Memory B cell (primary cell): Measurements from ENCODE around the gene MICALL2.

ENCODE experiments used
- ATAC-seq: fragments of 150-1000 bp; cut with Tn5 transposase; 2 replicates; pipeline ENCODE4 v1.10.0; 2021; ENCODE audit warnings: low read depth, mild to moderate bottlenecking, moderate library complexity
- DNase-seq, 2 donors: peaks; one replicate each; pipeline ENCODE4 v3.0.0; 2022; ENCODE audit warnings: low spot score in 2 of 2
- H3K27ac Mint-ChIP-seq: one replicate; pipeline ENCODE4 v1.8.0; 2022; ENCODE audit warnings: mild to moderate bottlenecking, moderate library complexity, mixed read lengths
- H3K27me3 Mint-ChIP-seq: one replicate; pipeline ENCODE4 v1.8.0; 2022; ENCODE audit warnings: mixed read lengths
- H3K36me3 Mint-ChIP-seq: one replicate; pipeline ENCODE4 v1.8.0; 2022; ENCODE audit warnings: mild to moderate bottlenecking, mixed read lengths
- H3K4me1 Mint-ChIP-seq: one replicate; pipeline ENCODE4 v1.8.0; 2022; ENCODE audit warnings: mixed read lengths
- H3K4me3 Mint-ChIP-seq: one replicate; pipeline ENCODE4 v1.8.0; 2022; ENCODE audit warnings: mild to moderate bottlenecking, moderate library complexity, mixed read lengths
- H3K9me3 Mint-ChIP-seq: one replicate; pipeline ENCODE4 v1.8.0; 2022; ENCODE audit warnings: mixed read lengths

MICALL2 gene

GRCh38 chr7:1421946-1422345 lies 37.3 kb downstream of the MICALL2 start:
- Mint-ChIP-seq H3K4me1 (peaks cover 15% of the 10 kb centered on the region), H3K27ac (no peak overlapping the region)
- DNase-seq = no peak

GRCh38 chr7:1421020-1421790 lies 38.1 kb downstream of the MICALL2 start:
- no peak overlapping the region for H3K27ac Mint-ChIP-seq
- peaks cover 4% of the 10 kb centered on the region for H3K36me3 Mint-ChIP-seq
- H3K4me1 Mint-ChIP-seq = peaks cover 15% of the 10 kb centered on the region
- peaks cover 21% of the 10 kb centered on the region for H3K27me3 Mint-ChIP-seq
- no peak overlapping the region for H3K4me3 Mint-ChIP-seq
- DNase-seq = no peak
- ATAC-seq = no peak
- peaks cover 4% of the 10 kb centered on the region for H3K9me3 Mint-ChIP-seq

More at GRCh38 chr7:1421946-1422345, 37.3 kb downstream of the MICALL2 start:
- H3K27me3 Mint-ChIP-seq = peaks cover 20% of the 10 kb centered on the region
- no peak overlapping the region for H3K4me3 Mint-ChIP-seq
- peaks cover 4% of the 10 kb centered on the region for H3K9me3 Mint-ChIP-seq
- peaks cover 4% of the 10 kb centered on the region for H3K36me3 Mint-ChIP-seq
- ATAC-seq = no peak

- DNase-seq (no peak), ATAC-seq (no peak)
- Mint-ChIP-seq H3K27ac (no peak overlapping the region), H3K4me3 (no peak overlapping the region), H3K9me3 (peaks cover 9% of the 10 kb centered on the region), H3K4me1 (peaks cover 19% of the 10 kb centered on the region), H3K36me3 (peaks cover 8% of the 10 kb centered on the region), H3K27me3 (peaks cover 31% of the 10 kb centered on the region)
These were observed 39.6 kb downstream of the MICALL2 start for GRCh38 chr7:1419688-1420087.

GRCh38 chr7:1419310-1419634 lies 40.0 kb downstream of the MICALL2 start:
- Mint-ChIP-seq H3K4me3 (no peak overlapping the region), H3K36me3 (peaks cover 8% of the 10 kb centered on the region), H3K4me1 (peaks cover 19% of the 10 kb centered on the region), H3K27ac (no peak overlapping the region), H3K9me3 (peaks cover 9% of the 10 kb centered on the region), H3K27me3 (peaks cover 32% of the 10 kb centered on the region)
- no peak for DNase-seq
- ATAC-seq = no peak

GRCh38 chr7:1418505-1419309 lies 40.6 kb downstream of the MICALL2 start:
- Mint-ChIP-seq H3K9me3 (peaks cover 9% of the 10 kb centered on the region), H3K36me3 (peaks cover 8% of the 10 kb centered on the region), H3K4me1 (peaks cover 19% of the 10 kb centered on the region), H3K4me3 (no peak overlapping the region), H3K27me3 (peaks cover 31% of the 10 kb centered on the region), H3K27ac (no peak overlapping the region)
- no peak for DNase-seq
- ATAC-seq = peak; percentile 43

- Mint-ChIP-seq H3K9me3 (peaks cover 5% of the 10 kb centered on the region), H3K4me3 (no peak overlapping the region), H3K36me3 (peaks cover 4% of the 10 kb centered on the region), H3K4me1 (peaks cover 13% of the 10 kb centered on the region), H3K27me3 (peaks cover 28% of the 10 kb centered on the region), H3K27ac (no peak overlapping the region)
- ATAC-seq (no peak), DNase-seq (no peak)
These were observed 43.8 kb downstream of the MICALL2 start for GRCh38 chr7:1415389-1415990.

- DNase-seq (no peak), ATAC-seq (no peak)
- H3K4me3 Mint-ChIP-seq = no peak overlapping the region
- peaks cover 5% of the 10 kb centered on the region for H3K9me3 Mint-ChIP-seq
- peaks cover 10% of the 10 kb centered on the region for H3K4me1 Mint-ChIP-seq
- peaks cover 4% of the 10 kb centered on the region for H3K36me3 Mint-ChIP-seq
- H3K27me3 Mint-ChIP-seq = peaks cover 25% of the 10 kb centered on the region
- no peak overlapping the region for H3K27ac Mint-ChIP-seq
These were observed 45.2 kb downstream of the MICALL2 start for GRCh38 chr7:1413936-1414639.

- Mint-ChIP-seq H3K27me3 (peaks cover 28% of the 10 kb centered on the region), H3K36me3 (peaks cover 4% of the 10 kb centered on the region), H3K4me1 (peaks cover 10% of the 10 kb centered on the region), H3K9me3 (peaks cover 5% of the 10 kb centered on the region), H3K4me3 (peak overlapping the region; percentile 12), H3K27ac (no peak overlapping the region)
- ATAC-seq (peak; percentile 85), DNase-seq (peak; percentile 60 to 76)
These were observed 46.7 kb downstream of the MICALL2 start for GRCh38 chr7:1412322-1413261.

GRCh38 chr7:1411414-1411813 lies 47.9 kb downstream of the MICALL2 start:
- Mint-ChIP-seq H3K36me3 (peaks cover 4% of the 10 kb centered on the region), H3K27me3 (peaks cover 22% of the 10 kb centered on the region), H3K27ac (no peak overlapping the region), H3K9me3 (peaks cover 5% of the 10 kb centered on the region), H3K4me3 (no peak overlapping the region), H3K4me1 (peaks cover 4% of the 10 kb centered on the region)
- no peak for ATAC-seq
- DNase-seq = no peak

GRCh38 chr7:1410992-1411391 lies 48.3 kb downstream of the MICALL2 start:
- no peak overlapping the region for H3K27ac Mint-ChIP-seq
- peaks cover 4% of the 10 kb centered on the region for H3K36me3 Mint-ChIP-seq
- H3K27me3 Mint-ChIP-seq = peaks cover 19% of the 10 kb centered on the region
- H3K4me3 Mint-ChIP-seq = no peak overlapping the region
- DNase-seq = no peak
- peaks cover 4% of the 10 kb centered on the region for H3K4me1 Mint-ChIP-seq
- peaks cover 5% of the 10 kb centered on the region for H3K9me3 Mint-ChIP-seq
- no peak for ATAC-seq

- Mint-ChIP-seq H3K27ac (no peak overlapping the region), H3K4me3 (no peak overlapping the region), H3K9me3 (no peaks in the 10 kb centered on the region), H3K27me3 (peaks cover 8% of the 10 kb centered on the region), H3K4me1 (no peaks in the 10 kb centered on the region), H3K36me3 (no peaks in the 10 kb centered on the region)
- ATAC-seq = no peak
- no peak for DNase-seq
These were observed 49.7 kb downstream of the MICALL2 start for GRCh38 chr7:1409555-1409954.

GRCh38 chr7:1408466-1408865 lies 50.8 kb downstream of the MICALL2 start:
- Mint-ChIP-seq H3K36me3 (peaks cover 4% of the 10 kb centered on the region), H3K4me3 (no peak overlapping the region), H3K9me3 (peaks cover 2% of the 10 kb centered on the region), H3K27ac (no peak overlapping the region), H3K4me1 (peaks cover 5% of the 10 kb centered on the region), H3K27me3 (peaks cover 14% of the 10 kb centered on the region)
- DNase-seq (no peak), ATAC-seq (no peak)

GRCh38 chr7:1407892-1408291 lies 51.4 kb downstream of the MICALL2 start:
- H3K27ac Mint-ChIP-seq = no peak overlapping the region
- H3K4me3 Mint-ChIP-seq = no peak overlapping the region
- H3K4me1 Mint-ChIP-seq = peaks cover 5% of the 10 kb centered on the region
- peaks cover 15% of the 10 kb centered on the region for H3K27me3 Mint-ChIP-seq
- peaks cover 4% of the 10 kb centered on the region for H3K36me3 Mint-ChIP-seq
- H3K9me3 Mint-ChIP-seq = peaks cover 2% of the 10 kb centered on the region
- ATAC-seq = no peak
- no peak for DNase-seq
